AG09309 (cell line): ENCODE measurements around the gene DIS3L2.

ENCODE experiments used
- DNase-seq: peaks from one replicate; pipeline ENCODE4 v3.0.0-alpha.2; 2010; ENCODE audit warnings: low read depth
- H3K4me3 ChIP-seq: 2 replicates; pipeline ENCODE4 v1.5.1; 2011; ENCODE audit warnings: mild to moderate bottlenecking, low read depth, low read length, moderate library complexity; ENCODE audit not compliant: control insufficient read depth
- TF ChIP-seq, protein P1 (sequence below): IDR thresholded peaks from 2 replicates; pipeline ENCODE4 v1.5.1; 2011; ENCODE audit warnings: mild to moderate bottlenecking, low read depth, low read length, inconsistent platforms; ENCODE audit not compliant: insufficient read depth, control insufficient read depth; ENCODE audit errors: missing control alignments

Gene DIS3L2

DNA sequence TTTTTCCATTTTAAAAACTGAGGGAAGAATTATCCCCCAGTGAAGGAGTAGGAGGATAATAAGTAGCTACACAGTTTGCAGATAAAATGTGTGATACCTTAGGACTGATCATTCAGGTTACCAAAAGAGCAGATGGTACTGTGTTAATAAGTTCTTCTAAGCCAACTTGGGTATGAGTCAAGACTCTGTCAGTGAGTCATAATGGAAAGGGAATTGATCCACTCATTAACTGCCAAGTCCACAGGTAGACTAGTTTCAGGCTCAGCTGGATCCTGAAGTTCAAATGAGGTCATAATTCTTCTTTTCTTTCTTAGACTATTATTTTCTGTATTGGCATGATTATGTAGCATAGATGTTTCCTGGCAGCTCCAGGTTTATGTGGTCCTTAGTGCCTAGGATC lies 274.7 kb downstream of the DIS3L2 start:
- H3K4me3 ChIP-seq: no peak overlapping the region
- no peak for DNase-seq
- TF ChIP-seq, protein P1, sequence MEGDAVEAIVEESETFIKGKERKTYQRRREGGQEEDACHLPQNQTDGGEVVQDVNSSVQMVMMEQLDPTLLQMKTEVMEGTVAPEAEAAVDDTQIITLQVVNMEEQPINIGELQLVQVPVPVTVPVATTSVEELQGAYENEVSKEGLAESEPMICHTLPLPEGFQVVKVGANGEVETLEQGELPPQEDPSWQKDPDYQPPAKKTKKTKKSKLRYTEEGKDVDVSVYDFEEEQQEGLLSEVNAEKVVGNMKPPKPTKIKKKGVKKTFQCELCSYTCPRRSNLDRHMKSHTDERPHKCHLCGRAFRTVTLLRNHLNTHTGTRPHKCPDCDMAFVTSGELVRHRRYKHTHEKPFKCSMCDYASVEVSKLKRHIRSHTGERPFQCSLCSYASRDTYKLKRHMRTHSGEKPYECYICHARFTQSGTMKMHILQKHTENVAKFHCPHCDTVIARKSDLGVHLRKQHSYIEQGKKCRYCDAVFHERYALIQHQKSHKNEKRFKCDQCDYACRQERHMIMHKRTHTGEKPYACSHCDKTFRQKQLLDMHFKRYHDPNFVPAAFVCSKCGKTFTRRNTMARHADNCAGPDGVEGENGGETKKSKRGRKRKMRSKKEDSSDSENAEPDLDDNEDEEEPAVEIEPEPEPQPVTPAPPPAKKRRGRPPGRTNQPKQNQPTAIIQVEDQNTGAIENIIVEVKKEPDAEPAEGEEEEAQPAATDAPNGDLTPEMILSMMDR: no peak

DNA sequence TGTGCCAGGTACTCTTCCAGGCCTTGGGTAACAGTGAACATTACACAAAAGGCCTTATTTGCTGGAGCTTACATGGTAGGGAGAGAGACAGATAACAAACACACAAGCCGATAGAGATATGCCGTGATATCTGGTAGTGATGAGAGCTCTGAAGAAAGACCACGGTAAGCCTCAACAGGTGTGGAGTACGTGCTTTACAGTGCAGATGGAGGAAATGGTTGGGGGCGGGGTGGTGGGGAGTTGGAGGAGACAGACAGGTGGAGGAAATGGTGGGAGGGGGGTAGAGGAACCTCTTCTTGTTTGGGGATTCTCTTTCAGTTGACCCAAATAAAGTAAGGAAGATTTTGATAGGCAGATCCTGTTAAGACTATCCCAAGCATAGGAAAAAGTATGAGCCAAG lies 276.0 kb downstream of the DIS3L2 start:
- no peak for DNase-seq
- H3K4me3 ChIP-seq: no peak overlapping the region
- TF ChIP-seq, protein P1: no peak

DNA sequence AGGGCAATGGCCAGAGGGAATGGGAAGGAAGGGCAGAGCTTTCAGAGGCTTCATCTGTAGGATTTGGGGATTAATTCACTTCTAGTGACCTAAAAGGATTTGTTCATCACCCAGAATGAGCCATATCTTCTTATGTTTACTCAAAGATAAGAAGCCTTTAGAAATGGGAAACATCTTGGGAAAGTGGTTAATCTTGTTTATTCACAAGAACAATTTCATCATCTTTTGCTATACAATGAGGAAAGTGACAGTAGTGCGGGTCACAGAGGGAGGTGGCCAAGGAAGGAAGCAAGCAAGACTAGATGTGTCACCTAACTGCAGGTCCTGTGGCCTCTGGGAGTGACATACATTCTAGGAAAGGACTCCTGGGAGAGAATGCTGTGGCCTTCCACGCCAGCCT lies 276.6 kb downstream of the DIS3L2 start:
- H3K4me3 ChIP-seq: no peak overlapping the region
- no peak for DNase-seq
- TF ChIP-seq, protein P1: no peak

DNA sequence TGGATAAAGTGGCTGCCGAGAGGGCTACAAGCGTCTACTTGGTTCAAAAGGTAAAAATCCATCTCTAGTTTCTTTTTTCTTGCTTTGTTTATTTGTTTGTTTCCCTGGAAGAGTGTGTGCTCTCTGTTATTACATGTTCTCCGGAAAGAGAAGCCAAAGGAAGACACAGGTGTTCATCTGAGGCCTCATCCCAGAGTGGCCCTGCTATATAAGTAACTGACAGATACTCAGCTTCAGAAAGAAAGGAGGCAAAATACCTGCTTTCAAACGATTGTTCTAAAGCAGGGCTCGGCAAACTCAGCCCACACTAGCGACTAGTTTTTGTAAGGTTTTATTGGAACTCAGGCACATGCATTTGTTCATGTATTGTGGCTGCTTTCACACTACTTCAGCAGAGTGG lies 277.1 kb downstream of the DIS3L2 start:
- H3K4me3 ChIP-seq: no peak overlapping the region
- DNase-seq: no peak
- TF ChIP-seq, protein P1: no peak

DNA sequence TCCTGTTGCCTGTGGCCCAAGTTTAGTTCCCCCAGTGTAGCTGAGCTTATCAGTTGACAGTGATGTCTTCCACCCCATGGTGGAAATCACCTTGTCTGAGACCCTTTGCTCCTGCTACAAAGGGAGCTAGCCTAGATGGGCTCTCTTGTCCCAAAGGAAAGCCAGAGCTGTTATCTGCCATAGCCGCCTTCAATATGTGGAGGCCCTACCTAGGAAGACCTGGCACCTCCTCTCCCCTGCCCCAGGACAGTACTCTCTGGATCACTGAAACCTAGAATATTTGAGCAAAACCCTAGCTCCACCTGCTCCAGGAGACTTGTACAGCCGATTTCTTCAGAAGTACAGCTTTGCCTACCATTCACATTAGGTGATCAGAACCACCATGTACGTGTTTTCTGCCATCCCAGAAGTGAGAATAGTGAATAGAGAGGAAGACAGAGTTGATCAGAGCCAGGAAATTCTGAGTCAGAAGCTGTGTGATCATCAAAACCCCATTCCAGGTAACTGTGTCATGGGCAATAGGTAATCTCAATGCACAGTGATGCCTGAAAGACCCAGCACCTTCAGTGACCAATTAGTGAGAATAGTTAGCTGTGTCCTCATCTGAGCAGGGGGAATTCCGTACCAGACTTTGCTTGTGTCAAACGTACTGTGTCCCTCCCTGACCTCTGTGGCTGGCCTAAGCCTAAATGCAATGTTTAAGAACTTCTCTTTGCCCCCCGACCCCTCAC lies 278.6 kb downstream of the DIS3L2 start:
- TF ChIP-seq, protein P1: no peak
- no peak for DNase-seq
- no peak overlapping the region for H3K4me3 ChIP-seq

DNA sequence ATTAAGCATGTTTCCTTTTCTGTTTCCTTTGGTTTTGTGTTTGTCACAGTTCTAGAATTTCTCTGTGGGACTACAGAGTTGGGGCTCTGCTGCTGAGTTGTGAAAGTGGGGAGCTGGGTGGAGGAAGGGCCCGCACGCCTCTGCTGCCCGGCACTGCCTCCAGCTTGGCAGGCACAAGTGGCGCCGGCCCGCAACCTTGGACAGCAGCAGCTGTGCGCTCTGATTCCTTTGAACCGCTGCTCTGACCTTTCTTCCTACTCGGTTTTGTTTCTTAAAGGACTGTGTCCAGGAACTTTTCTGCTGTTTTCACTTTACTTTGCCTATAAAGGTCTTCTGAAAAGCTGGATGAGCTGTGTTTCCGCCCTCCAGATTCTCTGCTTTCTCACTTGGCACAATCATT lies 279.4 kb downstream of the DIS3L2 start:
- no peak overlapping the region for H3K4me3 ChIP-seq
- TF ChIP-seq, protein P1: no peak
- no peak for DNase-seq
